HG02885 (cell line): ENCODE results near the gene ACKR2.
A peak's percentile ranks its signal among the peaks of the same experiment; 100 is the strongest.
"Not testable (repeated sequence)": the region's sequence is repeated elsewhere in the genome, so short reads cannot be mapped to it uniquely, and the experiment has no call there.

Source experiments
- ATAC-seq: cut with Tn5 transposase; IDR thresholded peaks from one replicate; pipeline ENCODE4 v1.9.1; 2021; ENCODE audit warnings: mild to moderate bottlenecking; ENCODE audit not compliant: unreplicated experiment, poor library complexity

The ACKR2 gene

GRCh38 chr3:42880601-42881451 lies 71.6 kb downstream of the ACKR2 start:
- peak; percentile 99 for ATAC-seq

- ATAC-seq = not testable (repeated sequence)
Measured at GRCh38 chr3:42883251-42883930, 74.1 kb downstream of the ACKR2 start.

GRCh38 chr3:42884324-42884723 lies 75.1 kb downstream of the ACKR2 start:
- ATAC-seq = no peak

GRCh38 chr3:42886294-42886822 lies 77.1 kb downstream of the ACKR2 start:
- no peak for ATAC-seq

- ATAC-seq = no peak
Measured at GRCh38 chr3:42887084-42887483, 77.8 kb downstream of the ACKR2 start.

- no peak for ATAC-seq
Measured at GRCh38 chr3:42891042-42891441, 81.8 kb downstream of the ACKR2 start.

GRCh38 chr3:42892169-42892568 lies 82.9 kb downstream of the ACKR2 start:
- ATAC-seq = no peak

- no peak for ATAC-seq
Measured at GRCh38 chr3:42892807-42893206, 83.6 kb downstream of the ACKR2 start.

GRCh38 chr3:42894698-42895579 lies 85.7 kb downstream of the ACKR2 start:
- ATAC-seq = no peak

GRCh38 chr3:42895580-42895868 lies 86.3 kb downstream of the ACKR2 start:
- no peak for ATAC-seq

- ATAC-seq = no peak
Measured at GRCh38 chr3:42898896-42899675, 89.8 kb downstream of the ACKR2 start.

- ATAC-seq = no peak
Measured at GRCh38 chr3:42900226-42901072, 91.2 kb downstream of the ACKR2 start.

GRCh38 chr3:42901073-42901415 lies 91.8 kb downstream of the ACKR2 start:
- ATAC-seq = no peak

- no peak for ATAC-seq
Measured at GRCh38 chr3:42902257-42902656, 93.0 kb downstream of the ACKR2 start.

GRCh38 chr3:42904076-42904475 lies 94.8 kb downstream of the ACKR2 start:
- no peak for ATAC-seq

- no peak for ATAC-seq
Measured at GRCh38 chr3:42905740-42906069, 96.5 kb downstream of the ACKR2 start.

GRCh38 chr3:42906070-42906847 lies 97.0 kb downstream of the ACKR2 start, which contains the start of gene ZNF662:
Gene ZNF662 (plus strand): TSS chr3:42906142. CDS start chr3:42908115, 1,973 bp downstream.
- ATAC-seq = no peak

GRCh38 chr3:42906848-42907183 lies 97.6 kb downstream of the ACKR2 start:
- ATAC-seq = no peak

GRCh38 chr3:42908675-42909074 lies 99.4 kb downstream of the ACKR2 start:
- no peak for ATAC-seq
